ENCODE data around the gene ADAMTS18.

The ADAMTS18 gene

DNA sequence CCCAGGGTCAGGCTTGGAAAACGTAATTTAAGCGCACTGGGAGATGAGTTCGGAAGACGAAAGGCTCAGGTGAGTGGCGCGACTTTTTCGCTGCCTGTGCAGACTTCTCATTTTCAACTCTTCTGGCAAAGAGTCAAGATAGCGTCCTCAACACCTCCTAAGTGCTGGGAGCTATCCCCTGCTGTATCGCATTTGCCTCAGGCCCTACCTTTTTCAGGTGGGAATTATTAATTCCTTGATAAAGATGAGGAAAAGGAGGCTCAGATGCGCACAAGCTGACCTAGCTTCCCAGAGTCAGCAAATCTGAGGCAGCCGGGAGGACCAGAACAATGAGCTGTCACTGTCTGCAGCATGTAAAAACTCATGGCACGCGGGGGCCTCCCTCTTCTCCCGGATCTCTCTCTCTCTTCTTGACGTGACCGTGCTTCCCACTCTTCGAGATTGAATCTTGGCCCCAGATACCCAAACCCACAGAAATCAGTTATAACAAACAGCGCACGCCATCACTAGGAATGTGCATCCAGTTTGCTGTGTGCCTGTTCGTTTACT is 512 bp upstream of the ADAMTS18 start:
- no peak for DNase-seq

DNA sequence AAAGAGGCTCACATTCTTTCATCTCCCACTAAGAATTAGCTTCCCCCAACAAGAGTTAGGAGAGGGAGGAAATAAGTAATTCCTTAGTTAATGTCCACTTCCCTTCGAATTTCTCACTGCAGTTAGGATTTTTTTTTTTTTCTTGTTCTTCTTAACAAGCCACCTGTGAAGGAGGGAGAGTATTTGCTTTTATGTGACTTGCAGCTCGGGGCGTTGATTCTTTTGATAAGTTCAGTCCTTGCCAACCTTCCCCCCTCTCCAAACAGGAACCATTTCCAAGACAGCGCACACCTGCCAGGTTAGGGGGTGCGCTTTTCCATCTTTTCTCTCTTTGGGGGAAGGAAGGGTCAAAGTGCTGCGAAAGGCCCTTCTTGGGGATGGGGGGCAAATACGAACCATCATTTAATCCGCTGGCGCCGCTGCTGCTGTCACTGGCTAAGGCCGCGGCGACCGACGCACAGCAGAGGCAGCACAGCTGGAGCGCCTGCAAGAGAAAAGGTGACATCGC is 758 bp downstream of the ADAMTS18 start:
- DNase-seq, result no peak

DNA sequence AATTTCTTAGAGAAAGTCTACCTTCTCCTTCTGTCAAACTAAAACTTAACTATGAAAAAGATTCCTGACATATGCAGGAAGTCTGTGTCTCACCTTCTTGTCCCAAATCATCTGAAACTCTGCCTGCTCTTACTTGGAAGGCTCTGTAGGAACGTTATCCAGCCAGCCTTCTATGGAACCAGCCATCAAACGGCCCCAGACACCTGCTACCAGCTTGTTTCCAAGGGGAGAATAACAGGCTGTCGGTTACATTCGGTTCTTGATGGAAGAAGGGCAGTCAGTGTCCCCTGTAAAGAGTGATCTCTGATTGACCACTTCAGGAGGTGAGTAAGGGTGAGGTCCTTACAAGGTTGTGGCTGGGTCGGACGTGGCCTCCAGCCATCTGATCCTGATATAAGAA is 1.7 kb downstream of the ADAMTS18 start:
- no peak for DNase-seq

GRCh38 chr16:77432264-77432663 is 2.6 kb downstream of the ADAMTS18 start:
- no peak for DNase-seq

DNA sequence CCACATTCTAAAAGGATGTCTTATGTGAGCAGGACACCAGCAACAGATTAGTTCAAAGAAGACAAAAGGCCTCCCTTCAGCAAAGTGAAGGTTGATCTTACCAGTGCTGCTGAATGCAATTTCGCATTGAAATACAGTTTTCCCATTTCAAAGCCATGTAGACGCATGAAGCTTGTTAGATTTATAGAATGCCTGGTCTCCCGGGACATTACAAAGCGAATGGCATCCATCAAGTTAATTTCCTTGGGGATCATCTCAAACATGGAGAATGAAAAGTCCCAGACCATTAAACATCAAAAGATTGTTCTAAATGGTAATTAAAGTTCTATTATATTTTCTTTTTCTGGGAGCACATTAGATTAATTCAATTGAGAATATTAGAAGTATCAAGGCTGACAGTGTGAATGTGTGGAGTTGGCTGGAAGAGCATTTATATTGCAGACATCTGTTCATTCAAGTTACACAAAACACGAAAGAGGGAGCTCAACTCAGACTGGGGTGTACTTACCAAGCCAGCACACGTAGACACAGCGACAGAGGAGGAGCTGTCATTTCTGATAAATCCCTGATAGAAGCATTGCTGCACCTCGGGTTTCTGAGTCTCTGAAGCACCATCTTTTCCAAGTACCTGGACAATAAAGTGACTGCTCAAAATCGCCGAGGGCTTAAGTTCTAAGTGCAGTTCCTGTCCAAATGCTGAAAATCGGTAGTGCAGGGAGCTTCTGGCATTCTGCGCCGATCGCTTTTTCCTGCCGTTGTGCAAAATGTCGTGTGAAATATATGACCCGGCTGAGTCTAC is 3.8 kb downstream of the ADAMTS18 start:
- DNase-seq, result no peak

GRCh38 chr16:77430360-77430759 is 4.5 kb downstream of the ADAMTS18 start:
- no peak for DNase-seq

DNA sequence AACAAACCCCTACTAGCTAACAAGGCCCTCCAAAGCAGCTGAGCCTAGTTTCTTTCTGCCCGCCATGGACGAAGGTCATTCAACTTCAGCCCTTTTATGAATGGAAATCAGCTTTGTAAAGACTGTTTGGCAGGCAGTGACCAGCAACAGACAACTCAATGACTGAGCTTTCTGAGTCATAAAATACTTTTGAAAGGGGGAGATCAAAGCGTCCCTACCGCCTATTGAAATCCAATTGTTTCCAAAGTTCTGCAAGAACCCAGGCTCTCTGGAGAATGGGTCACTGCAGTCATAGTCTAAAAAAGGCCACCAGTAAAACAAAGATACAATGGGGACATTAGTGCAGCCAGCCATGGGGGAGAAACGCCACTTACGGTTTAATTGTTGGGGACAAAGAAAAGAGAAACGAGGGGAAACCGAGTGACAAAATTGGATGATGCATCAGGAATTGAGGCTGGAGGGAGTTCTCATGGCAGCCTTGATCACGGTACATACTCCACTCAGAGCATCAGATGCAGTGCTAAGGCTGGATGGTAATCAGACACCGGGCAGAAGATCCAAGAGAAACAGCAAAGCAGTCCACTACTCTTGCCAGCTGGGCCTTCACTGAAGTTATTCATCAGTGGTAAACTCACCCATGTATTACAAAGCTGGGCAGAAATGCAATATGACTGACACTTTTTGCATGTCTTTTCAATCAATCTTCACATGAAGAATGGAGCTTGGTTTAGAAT is 9.8 kb downstream of the ADAMTS18 start:
- no peak for DNase-seq

DNA sequence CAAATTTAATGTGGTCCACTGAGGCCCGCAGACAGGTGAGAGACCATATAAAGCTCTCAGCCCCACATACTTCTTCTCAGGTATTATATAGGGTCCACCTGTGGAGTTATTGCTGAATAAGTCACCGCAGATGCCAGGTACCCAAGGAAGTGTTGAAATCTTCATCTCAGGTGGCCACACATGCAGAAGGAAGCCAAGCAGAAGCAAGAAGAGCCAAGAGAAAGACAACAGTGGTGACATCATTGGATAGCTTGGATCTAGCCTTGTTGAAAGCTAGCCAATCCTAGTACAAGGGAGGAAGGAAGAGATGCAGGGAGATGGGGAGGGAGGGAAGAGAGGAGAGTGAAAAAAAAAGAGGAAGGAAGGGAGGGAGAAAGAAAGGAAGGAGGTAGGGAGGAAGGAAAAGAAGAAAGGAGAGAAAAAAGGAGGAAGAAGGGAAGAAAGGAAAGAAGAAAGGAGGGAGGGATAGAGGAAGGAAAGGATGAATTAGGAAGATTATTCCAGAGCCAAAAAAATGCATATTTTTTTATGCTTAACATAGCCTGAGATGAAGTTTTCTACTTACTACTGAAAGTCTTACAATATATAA is 12.5 kb downstream of the ADAMTS18 start:
- DNase-seq, result no peak

GRCh38 chr16:77416939-77417480 is 17.8 kb downstream of the ADAMTS18 start:
- no peak for DNase-seq

GRCh38 chr16:77414752-77415231 is 20.0 kb downstream of the ADAMTS18 start:
- DNase-seq, result no peak

DNA sequence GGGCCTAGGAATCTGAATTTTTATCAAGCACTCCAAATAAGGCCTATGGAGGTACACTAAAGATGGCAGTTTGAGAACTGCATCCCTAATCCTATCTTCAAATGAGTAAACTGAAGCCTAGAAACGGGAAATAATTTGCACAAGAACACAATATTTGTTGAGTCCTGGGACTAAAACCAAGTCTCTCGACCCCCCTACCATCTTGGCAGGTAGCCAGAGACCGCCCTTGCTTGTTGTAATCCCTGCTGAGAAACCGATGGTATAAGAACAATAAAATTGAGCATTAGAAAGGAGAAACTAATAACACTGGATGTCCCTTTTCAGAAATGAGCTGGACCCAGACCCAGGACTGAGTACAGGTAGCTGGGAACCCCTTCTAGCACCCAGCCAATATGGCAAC is 24.4 kb downstream of the ADAMTS18 start:
- DNase-seq, result no peak

DNA sequence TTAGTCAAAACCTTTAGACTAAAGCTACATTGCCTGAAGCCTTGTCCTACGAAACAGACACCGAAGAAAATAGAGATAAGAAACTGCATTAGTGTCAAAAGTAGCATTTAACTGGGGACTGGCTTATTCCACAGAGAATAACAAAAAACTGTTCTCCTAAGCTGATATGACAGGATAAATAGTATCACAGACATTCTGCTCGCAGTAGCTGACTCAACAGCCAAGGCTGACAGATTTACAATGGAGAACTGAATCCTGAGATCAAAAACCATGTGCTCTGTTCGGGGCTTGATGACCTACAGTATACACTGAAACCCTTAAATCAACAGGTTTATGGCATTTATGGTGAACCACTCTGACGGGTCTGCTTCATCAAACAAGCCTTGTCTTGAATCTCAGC is 25.5 kb downstream of the ADAMTS18 start:
- DNase-seq, result no peak

DNA sequence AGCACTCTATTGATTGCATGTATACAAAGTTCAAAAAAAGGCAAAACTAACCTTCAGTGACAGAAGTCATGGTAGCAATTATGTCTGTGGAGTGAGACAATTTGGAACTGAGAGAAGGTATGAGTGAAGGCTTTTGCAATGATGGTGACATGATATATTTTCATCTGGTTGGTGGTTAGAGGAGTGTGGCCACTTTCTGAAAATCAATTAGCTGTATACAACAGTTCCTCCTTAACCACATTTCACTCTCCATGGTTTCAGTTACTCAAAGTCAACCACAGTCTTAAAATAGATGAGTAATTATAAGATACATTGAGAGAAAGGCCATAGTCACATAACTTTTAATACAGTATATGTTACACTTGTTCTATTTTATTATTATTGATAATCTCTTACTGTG is 26.2 kb downstream of the ADAMTS18 start:
- no peak for DNase-seq

- no peak for DNase-seq
Observed at GRCh38 chr16:77406680-77407079, 28.2 kb downstream of the ADAMTS18 start.

GRCh38 chr16:77404775-77405174 is 30.1 kb downstream of the ADAMTS18 start:
- DNase-seq, result no peak

DNA sequence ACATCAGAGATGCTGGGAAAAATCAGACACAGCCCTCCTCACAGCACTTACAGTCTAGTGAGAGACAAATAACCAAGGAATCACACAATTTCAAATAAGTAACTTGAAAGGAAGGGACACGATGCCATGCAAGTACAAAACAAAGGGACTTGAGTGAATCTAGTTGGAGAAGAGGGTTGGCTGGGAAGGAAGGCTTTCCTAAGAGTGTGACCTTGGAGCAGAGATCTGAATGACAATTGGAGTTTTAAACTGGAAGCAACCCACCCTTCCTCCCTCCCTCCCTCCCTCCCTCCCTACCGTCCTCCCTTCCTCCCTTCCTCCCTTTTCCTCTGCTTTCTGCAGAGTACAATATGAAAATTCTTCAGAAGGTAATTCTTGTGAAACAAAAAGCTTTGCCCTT is 31.1 kb downstream of the ADAMTS18 start:
- no peak for DNase-seq

DNA sequence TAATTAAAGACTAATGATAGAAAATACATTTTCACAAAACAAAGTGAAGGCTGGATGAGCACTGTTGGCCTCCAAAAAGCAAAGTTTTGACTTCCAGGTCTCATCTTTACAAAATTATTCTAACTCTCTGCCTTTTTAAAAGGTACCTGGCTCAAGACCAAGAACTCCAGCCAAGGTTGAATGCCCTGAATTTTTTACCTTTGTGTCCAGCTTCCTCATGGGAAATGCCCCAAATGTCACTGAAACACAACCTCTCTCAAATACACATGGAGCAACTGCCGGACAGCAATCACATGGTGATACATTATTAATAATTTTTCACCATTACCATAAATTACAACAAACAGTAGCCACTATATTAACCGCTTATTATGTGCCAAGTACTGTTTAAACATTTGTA is 32.2 kb downstream of the ADAMTS18 start:
- DNase-seq, result no peak

DNA sequence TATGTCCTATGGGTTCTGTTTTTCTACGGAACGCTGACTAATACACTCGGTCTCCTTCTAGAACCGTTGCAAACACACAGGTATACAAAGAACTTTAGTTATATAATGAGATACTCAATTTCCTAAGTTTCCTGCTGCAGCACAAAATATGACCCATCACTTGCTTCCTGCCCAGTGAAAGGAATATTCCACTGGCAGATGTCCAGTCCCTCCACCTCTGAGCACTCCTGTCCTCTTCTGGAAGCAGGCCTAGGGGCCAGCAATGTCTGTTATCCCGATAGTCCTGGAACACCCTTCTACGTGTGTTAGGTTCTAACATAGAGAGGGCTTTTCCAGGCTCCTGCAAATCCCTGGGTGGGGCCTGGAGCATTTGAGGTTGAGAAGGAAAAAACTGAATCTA is 32.7 kb downstream of the ADAMTS18 start:
- no peak for DNase-seq

- no peak for DNase-seq
Observed at GRCh38 chr16:77399546-77399945, 35.3 kb downstream of the ADAMTS18 start.

- DNase-seq, result no peak
Observed at GRCh38 chr16:77399066-77399465, 35.8 kb downstream of the ADAMTS18 start.

DNA sequence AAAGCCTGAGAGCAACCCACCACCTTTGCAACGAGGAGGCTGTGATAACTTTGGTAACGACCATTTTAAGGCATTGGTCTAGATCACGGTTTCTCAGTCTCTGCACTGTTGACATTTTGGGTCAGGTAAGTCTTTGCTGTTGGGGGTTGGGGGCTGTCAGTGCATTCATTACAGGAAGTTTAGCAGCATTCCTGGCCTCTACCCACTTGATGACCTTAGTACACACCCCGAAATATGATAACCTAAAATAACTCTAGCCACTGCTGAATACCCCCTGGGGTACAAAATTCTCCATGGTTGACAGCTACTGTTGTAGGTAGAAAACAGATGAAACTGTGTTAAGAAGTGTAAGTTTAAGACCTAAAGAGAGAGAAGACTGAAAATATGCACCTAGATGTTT is 36.3 kb downstream of the ADAMTS18 start:
- DNase-seq, result no peak

GRCh38 chr16:77396461-77396860 is 38.4 kb downstream of the ADAMTS18 start:
- no peak for DNase-seq

GRCh38 chr16:77394699-77395098 is 40.1 kb downstream of the ADAMTS18 start:
- DNase-seq, result no peak
